AG04450 (cell line): ENCODE measurements around the gene CNN3. TPM values are rescaled to one million over a fixed set of nuclear protein-coding genes. Genes with fewer than 3 reads are reported as not detected.

Experiments used
- CTCF ChIA-PET: fragments of 300-600, 350-600 bp; formaldehyde crosslinking; extraction: SDS; loops from one replicate; lab custom pipeline; 2022; ENCODE audit warnings: antibody characterized with exemption, inconsistent platforms; lab: Charles Lee
- POLR2A ChIA-PET: fragments of 350-600 bp; formaldehyde crosslinking; extraction: SDS; loops from one replicate; lab custom pipeline; 2021; ENCODE audit warnings: antibody characterized with exemption, inconsistent platforms; lab: Yijun Ruan, JAX
- DNase-seq: peaks from one replicate; pipeline ENCODE4 v3.0.0-alpha.2; 2011; ENCODE audit warnings: low read depth, low spot score
- H3K27ac ChIP-seq: one replicate; pipeline ENCODE4 v1.5.1; 2012; ENCODE audit warnings: low read depth, low read length, control low read depth
- H3K27me3 ChIP-seq: one replicate; pipeline ENCODE4 v1.6.0; 2012; ENCODE audit warnings: low read length; ENCODE audit not compliant: control insufficient read depth, insufficient read depth
- H3K4me3 ChIP-seq: 2 replicates; pipeline ENCODE4 v1.5.1; 2011; ENCODE audit warnings: mild to moderate bottlenecking, low read depth, low read length, control low read depth
- H3K9me3 ChIP-seq: 2 replicates; pipeline ENCODE4 v1.5.1; 2012; ENCODE audit warnings: low read length; ENCODE audit not compliant: control insufficient read depth, insufficient read depth
- CTCF ChIP-seq: IDR thresholded peaks from 2 replicates; pipeline ENCODE4 v1.5.1; 2011; ENCODE audit warnings: low read depth, low read length, control low read depth, inconsistent platforms
- polyA plus RNA-seq: library from polyadenylated mRNA; depleted of rRNA; stranded (reverse); fragments of >200 nt; gene quantifications from 2 replicates; pipeline ENCODE4 v1.2.3, GENCODE V29; 2011

The CNN3 gene
- polyA plus RNA-seq, 1 experiment, result 438 TPM

- H3K27me3 ChIP-seq, result no peaks in the 10 kb centered on the region
- no peak for DNase-seq
- CTCF ChIA-PET, result interaction anchor here (0.5 to 1.5 kb wide), 4 partner anchors 10 to 262 kb away, joined by 3 to 5 read pairs (median 4); no protein-coding TSS in a partner anchor
- POLR2A ChIA-PET, result interaction anchor here (0.6 kb wide), 1 partner anchor 41 kb away, joined by 3 read pairs; no protein-coding TSS in a partner anchor
- no peak overlapping the region for H3K4me3 ChIP-seq
- H3K9me3 ChIP-seq, result peaks cover 2% of the 10 kb centered on the region; the same call in 1 of the 2 replicates
- H3K27ac ChIP-seq, result no peak overlapping the region
- no peak for TF ChIP-seq CTCF
Observed at GRCh38 chr1:94971491-94971924, 44.6 kb upstream of the CNN3 start.

GRCh38 chr1:94970783-94971182 lies 43.9 kb upstream of the CNN3 start:
- Histone ChIP-seq H3K4me3 (no peak overlapping the region), H3K9me3 (peaks cover 2% of the 10 kb centered on the region; the same call in 1 of the 2 replicates), H3K27me3 (no peaks in the 10 kb centered on the region), H3K27ac (peak overlapping the region; percentile 49)
- ChIA-PET POLR2A (no interaction called here), CTCF (interaction anchor here (1.5 kb wide), 1 partner anchor 117 kb away, joined by 5 read pairs; no protein-coding TSS in a partner anchor)
- DNase-seq, result no peak
- TF ChIP-seq CTCF, result no peak

DNA sequence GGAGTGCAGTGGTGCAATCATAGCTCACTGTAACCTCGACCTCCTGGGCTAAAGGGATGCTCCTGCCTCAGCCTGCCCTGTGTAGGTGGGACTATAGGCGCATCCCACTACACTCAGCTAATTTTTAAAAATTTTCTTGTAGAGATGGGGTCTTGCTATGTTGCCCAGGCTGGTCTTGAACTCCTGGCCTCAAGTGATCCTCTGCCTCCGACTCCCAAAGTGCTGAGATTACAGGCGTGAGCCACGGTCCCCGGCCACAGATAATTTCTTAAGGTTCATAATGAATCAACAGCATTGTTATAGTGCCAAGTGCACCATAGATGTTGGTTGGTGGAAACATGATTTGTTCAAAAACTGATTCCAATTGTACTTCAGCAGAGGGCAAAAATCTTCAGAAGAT lies 42.2 kb upstream of the CNN3 start:
- no peaks in the 10 kb centered on the region for H3K9me3 ChIP-seq
- POLR2A ChIA-PET, result no interaction called here
- no peak overlapping the region for H3K27ac ChIP-seq
- CTCF ChIA-PET, result no interaction called here
- no peak for DNase-seq
- H3K27me3 ChIP-seq, result no peaks in the 10 kb centered on the region
- no peak overlapping the region for H3K4me3 ChIP-seq
- TF ChIP-seq CTCF, result no peak

- Histone ChIP-seq H3K4me3 (no peak overlapping the region), H3K9me3 (no peaks in the 10 kb centered on the region), H3K27me3 (no peaks in the 10 kb centered on the region), H3K27ac (no peak overlapping the region)
- ChIA-PET CTCF (interaction anchor here (0.7 to 1.8 kb wide), 2 partner anchors 77 to 484 kb away, joined by 3 to 4 read pairs; no protein-coding TSS in a partner anchor), POLR2A (no interaction called here)
- DNase-seq, result no peak
- no peak for TF ChIP-seq CTCF
Observed at GRCh38 chr1:94966033-94966432, 39.1 kb upstream of the CNN3 start.

- no peak overlapping the region for H3K4me3 ChIP-seq
- H3K9me3 ChIP-seq, result no peaks in the 10 kb centered on the region
- DNase-seq, result no peak
- H3K27me3 ChIP-seq, result no peaks in the 10 kb centered on the region
- CTCF ChIA-PET, result interaction anchor here (1.1 kb wide), 1 partner anchor 109 kb away, joined by 4 read pairs; no protein-coding TSS in a partner anchor
- POLR2A ChIA-PET, result no interaction called here
- H3K27ac ChIP-seq, result no peak overlapping the region
- no peak for TF ChIP-seq CTCF
Observed at GRCh38 chr1:94963864-94964263, 37.0 kb upstream of the CNN3 start.
